DMS53 treated with DMSO at 0.1 percent for 48 hours (cell line): ENCODE results near the gene OLIG1.
A peak's percentile ranks its signal among the peaks of the same experiment; 100 is the strongest.

Experiments
- DNase-seq: peaks from one replicate; lab custom pipeline; 2025; ENCODE audit not compliant: unreplicated experiment; lab: John Stamatoyannopoulos, UW

OLIG1 gene

GRCh38 chr21:33096426-33096825, 26.5 kb downstream of the OLIG1 start:
- DNase-seq: no peak

GRCh38 chr21:33099131-33099530, 29.2 kb downstream of the OLIG1 start:
- no peak for DNase-seq

- no peak for DNase-seq
Measured at GRCh38 chr21:33101300-33101911, 31.5 kb downstream of the OLIG1 start.

GRCh38 chr21:33105088-33105487, 35.1 kb downstream of the OLIG1 start:
- DNase-seq: no peak

GRCh38 chr21:33108228-33108627, 38.3 kb downstream of the OLIG1 start:
- DNase-seq: no peak

GRCh38 chr21:33109574-33110339, 39.8 kb downstream of the OLIG1 start:
- peak; percentile 5 for DNase-seq

- no peak for DNase-seq
Measured at GRCh38 chr21:33110340-33110715, 40.4 kb downstream of the OLIG1 start.

- DNase-seq: no peak
Measured at GRCh38 chr21:33111577-33111976, 41.6 kb downstream of the OLIG1 start.

GRCh38 chr21:33112151-33112550, 42.2 kb downstream of the OLIG1 start:
- DNase-seq: no peak

GRCh38 chr21:33112681-33113080, 42.7 kb downstream of the OLIG1 start:
- DNase-seq: no peak

- no peak for DNase-seq
Measured at GRCh38 chr21:33113131-33113530, 43.2 kb downstream of the OLIG1 start.

GRCh38 chr21:33114276-33114675, 44.3 kb downstream of the OLIG1 start:
- no peak for DNase-seq

GRCh38 chr21:33115631-33116510, 45.9 kb downstream of the OLIG1 start:
- no peak for DNase-seq

- DNase-seq: no peak
Measured at GRCh38 chr21:33116676-33117075, 46.7 kb downstream of the OLIG1 start.

- DNase-seq: no peak
Measured at GRCh38 chr21:33117101-33117888, 47.4 kb downstream of the OLIG1 start.
